SKM-1 treated with dmso at 0.1 percent for 144 hours (cell line): ENCODE results near the gene PCDH15.
"Not testable (repeated sequence)": the region's sequence is repeated elsewhere in the genome, so short reads cannot be mapped to it uniquely, and the experiment has no call there.

Experiments used
- DNase-seq: peaks from one replicate; lab custom pipeline; 2025; ENCODE audit not compliant: unreplicated experiment; lab: John Stamatoyannopoulos, UW

The PCDH15 gene

GRCh38 chr10:54576541-54576940 lies 224.5 kb downstream of the PCDH15 start:
- DNase-seq: no peak

DNA sequence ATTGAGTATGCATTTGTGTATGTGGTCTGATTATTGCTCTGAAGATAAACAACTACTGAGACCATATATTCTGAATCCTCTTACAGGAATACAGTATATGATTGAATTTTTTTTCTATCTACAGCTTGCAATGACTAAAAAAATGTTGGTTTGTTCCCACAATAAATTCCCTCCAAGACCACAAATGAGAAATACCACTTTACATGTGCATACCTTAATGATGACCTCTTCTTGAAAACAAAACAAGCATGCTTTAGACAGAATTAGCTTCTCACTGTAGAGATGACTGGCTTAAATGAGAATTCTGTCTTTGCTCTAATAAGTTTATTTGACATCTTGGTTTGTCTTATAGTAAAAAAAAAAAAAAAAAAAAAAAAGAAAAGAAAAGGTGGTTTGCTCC lies 241.5 kb downstream of the PCDH15 start:
- DNase-seq: no peak

DNA sequence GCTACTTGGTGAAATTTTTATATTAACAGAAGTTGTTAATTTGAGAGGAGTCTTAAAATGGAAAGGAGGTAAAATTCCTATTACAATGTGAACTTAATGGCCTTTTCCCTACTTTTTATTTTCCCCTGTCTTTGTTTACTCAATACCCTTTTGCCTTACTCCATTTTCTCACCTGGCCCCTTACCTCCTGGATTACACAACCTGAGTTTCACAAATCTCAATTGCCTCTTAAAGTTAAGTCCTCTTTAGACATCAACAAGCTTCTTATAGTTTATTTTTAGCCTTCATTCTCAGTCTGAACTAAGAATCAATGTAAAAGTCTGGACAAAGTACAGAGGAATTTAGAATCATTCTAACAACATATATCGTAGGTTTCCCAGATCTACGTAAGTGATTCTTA lies 247.0 kb downstream of the PCDH15 start:
- DNase-seq: no peak

- no peak for DNase-seq
Measured at GRCh38 chr10:54550016-54550415, 251.0 kb downstream of the PCDH15 start.

GRCh38 chr10:54531296-54531695 lies 269.7 kb downstream of the PCDH15 start:
- no peak for DNase-seq

GRCh38 chr10:54530299-54530698 lies 270.7 kb downstream of the PCDH15 start:
- DNase-seq: no peak

- no peak for DNase-seq
Measured at GRCh38 chr10:54525816-54526215, 275.2 kb downstream of the PCDH15 start.

- not testable (repeated sequence) for DNase-seq
Measured at GRCh38 chr10:54515244-54515643, 285.8 kb downstream of the PCDH15 start.

- DNase-seq: no peak
Measured at GRCh38 chr10:54503863-54504262, 297.2 kb downstream of the PCDH15 start.

- DNase-seq: no peak
Measured at GRCh38 chr10:54501929-54502328, 299.1 kb downstream of the PCDH15 start.

DNA sequence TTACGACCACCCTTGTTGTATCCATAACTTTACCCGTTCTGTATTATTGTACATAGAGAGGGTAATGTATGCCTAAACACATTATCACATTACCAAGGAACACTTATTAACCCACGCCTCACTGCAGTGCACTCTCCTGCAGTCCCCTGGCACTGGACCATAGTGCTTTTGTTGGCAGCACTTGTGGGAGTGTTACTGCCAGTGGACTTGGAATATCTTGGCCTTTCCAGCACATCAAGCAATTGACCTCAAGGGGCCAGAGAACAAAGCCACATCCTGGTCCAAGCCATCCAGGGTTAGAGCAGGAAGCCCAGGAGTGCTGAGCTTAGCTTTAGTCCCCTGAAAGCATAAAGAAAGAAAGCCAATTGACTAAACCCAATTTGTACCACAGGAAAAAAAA lies 304.2 kb downstream of the PCDH15 start:
- DNase-seq: no peak

DNA sequence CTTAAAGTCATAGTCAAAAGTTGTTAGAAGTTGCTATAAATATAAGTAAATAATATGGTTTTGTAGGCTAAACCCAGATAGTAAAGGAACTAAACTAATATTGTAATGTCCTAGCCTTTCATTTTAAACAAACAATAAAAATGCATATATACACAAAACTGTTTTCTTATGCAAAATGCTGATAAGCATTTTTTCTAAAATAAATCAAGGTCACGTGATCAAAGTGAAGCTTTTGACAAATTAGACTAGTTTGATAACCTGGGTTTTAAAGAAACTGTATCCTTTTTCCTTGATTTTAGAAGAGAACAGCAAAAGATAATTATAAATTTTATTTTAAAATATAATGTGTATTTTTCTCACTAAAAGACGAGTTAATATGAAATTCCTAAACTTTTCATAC lies 313.3 kb downstream of the PCDH15 start:
- DNase-seq: no peak

DNA sequence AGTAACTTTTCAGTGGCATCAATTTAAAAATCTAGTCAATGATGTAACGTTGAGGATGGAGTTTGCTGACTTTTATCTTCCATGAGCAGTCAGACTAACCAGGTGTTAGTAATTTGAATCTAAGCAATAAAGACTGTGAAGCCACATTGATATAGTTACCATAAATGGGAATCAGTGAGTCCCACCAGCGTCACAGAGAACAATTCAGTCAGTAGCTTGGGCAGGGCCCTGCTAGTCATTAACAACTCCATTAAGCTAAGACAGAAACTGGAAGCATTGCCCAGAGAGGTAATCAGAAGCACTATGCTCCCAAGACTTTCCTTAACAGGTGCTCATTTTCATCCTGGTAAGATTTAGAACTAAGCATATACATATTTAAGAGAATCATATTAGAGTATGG lies 315.1 kb downstream of the PCDH15 start:
- DNase-seq: no peak

DNA sequence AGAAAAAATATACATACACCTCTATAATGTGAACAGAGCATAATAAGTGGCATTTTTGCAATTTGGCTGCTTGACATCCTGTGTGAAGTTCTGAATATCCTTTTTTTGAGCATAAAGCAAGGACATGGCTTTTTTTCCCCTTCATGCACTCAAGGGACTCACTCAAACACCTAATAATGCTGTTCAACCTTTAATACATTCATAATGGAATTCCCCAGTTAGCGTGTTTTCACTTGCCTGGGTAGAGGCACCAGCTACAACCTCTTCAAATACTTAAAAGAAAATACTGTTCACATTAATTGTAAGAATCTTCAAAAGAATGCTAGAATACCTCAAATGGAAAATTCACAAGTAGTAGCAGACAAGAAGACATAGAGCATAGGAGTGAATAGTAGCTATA lies 316.8 kb downstream of the PCDH15 start:
- DNase-seq: no peak

DNA sequence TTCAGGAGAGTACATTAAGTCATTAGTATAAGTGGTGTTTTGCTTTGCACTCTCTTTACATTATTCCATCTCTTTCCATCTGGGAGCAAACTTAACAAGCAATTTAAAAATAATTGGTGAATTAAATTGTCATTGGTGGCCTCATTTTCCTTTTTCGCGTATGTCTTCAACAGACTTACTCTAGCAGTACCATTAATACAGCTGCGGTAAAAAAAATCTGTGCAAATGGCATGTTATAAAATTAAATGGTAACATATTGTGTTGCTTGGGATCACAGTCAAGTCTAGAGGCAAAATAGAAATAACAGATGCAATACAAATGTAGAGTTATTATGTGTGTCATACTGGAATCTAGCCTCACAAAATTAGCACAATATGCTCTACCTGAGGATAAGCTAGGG lies 322.4 kb downstream of the PCDH15 start:
- no peak for DNase-seq

DNA sequence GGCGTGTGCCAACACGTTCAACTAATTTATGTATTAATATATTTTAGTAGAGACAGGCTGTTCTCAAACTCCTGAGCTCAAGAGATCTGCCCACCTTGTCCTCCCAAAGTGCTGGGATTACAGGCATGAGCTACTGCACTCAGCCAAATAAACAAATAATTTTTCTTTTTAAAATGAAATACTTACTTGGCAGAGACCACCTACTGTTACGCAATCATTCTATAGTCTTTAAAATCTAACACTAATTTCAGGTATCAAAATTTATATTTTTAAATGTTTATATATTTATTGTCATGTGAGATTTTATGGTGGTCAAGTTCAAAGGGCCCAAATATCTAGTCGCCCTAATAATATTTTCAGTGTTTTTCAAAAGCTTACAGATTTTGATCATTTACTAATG lies 323.3 kb downstream of the PCDH15 start:
- no peak for DNase-seq

GRCh38 chr10:54470324-54470631 lies 330.8 kb downstream of the PCDH15 start:
- no peak for DNase-seq

- DNase-seq: no peak
Measured at GRCh38 chr10:54469587-54470323, 331.3 kb downstream of the PCDH15 start.

DNA sequence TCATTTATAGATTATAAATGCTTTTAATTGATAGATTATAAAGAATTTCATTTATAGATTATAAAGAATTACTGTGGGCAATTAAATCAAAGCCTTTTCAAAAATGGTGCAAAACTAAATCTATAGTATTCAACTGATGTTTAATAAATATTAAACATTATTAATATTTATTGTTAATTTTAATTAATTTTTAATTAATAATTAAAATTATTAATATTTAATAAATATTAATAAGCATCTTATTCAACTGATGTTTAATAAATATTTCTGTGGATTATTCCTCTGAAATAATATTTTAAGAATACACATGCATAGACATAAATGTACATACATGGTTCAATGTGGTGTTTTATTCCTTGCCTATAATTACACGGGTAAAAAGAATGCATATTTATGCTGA lies 346.8 kb downstream of the PCDH15 start:
- no peak for DNase-seq

GRCh38 chr10:54449056-54449455 lies 352.0 kb downstream of the PCDH15 start:
- no peak for DNase-seq

DNA sequence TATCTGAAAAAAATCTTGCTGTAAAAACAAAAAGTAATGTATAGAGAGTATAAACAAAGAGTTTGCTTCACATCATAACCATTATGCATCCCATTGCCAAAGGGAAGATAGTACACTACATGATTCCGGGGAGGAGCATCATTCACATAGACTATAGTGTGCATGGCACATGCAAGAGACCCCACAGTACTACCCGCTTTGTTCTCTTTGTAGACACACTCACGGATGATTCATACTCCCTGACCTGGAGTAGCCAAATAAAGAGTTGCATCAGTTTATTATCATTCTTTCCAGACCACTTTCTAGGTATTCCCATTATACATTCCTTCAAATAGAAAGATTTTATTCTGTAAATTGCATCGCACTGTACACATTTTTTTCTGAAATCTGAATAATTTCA lies 356.9 kb downstream of the PCDH15 start:
- no peak for DNase-seq

DNA sequence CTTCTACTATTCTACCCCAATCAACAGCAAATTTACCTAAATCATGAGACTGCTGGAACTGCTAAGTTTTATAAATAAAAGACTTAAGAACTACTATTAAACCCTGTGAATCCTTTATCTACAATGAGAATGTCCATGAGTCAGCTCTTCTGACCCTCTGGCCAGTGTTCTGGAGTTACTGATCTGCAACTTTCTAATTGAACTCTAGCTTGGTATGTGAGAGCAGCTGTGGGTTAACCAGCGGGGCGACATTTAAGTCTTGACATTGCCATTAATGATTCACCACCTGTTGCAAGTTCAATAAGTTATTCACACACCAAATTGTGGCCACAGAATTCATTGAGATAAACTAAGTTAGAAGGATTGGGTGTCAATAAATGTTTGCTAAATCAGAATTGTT lies 359.8 kb downstream of the PCDH15 start:
- DNase-seq: no peak

GRCh38 chr10:54434782-54435181 lies 366.2 kb downstream of the PCDH15 start:
- no peak for DNase-seq

GRCh38 chr10:54415483-54415882 lies 385.5 kb downstream of the PCDH15 start:
- no peak for DNase-seq
